Heart left ventricle (tissue), 13 donors: ENCODE data around the gene FRMPD4.

Source experiments
- POLR2A ChIP-seq, 2 donors: fragments of 450-650 bp; IDR thresholded peaks; one replicate each; pipeline ENCODE4 v1.6.1; 2017; ENCODE audit warnings: antibody characterized with exemption in 2 of 2, mild to moderate bottlenecking in 2 of 2, moderate library complexity in 2 of 2
- TF ChIP-seq, protein P1 (sequence below), 12 donors: fragments of 200-600 bp; sonication (generic) in 4 of 12; IDR thresholded peaks; one replicate each; pipeline versions ENCODE4 v1.5.0 to v1.8.0; 2018 to 2022; ENCODE audit warnings: antibody characterized with exemption in 12 of 12, mild to moderate bottlenecking in 5 of 12
- donor health status: ischemic (EF 13 %, LVEDD 7.1; RV severe dilation, severe dysfunction).
- donor health status: DM: no; HTN: yes; CAD: no.
- donor health status: DM: no; HTN: no; CAD: no.
- donor health status: ischemic (EF 25% LVEDD 6.9; RV normal size, moderate dysfunction).
- donor health status: ischemic (EF 25% LVEDD 5.7; RV mildly dilated, moderate dysfunction).
- donor health status: ischemic (EF 35%, LVEDD 5.7; RV mildly dilated, moderate dysfunction).
- donor health status: nonischemic (EF 11% LVEDD 7.7; RV severe dilation, severe dysfunction).
- donor health status: DM: yes; HTN: yes; CAD: no.
- donor health status: PGD.
- donor health status: ischemic (EF 29% LVEDD 5.4; RV normal size, mild dysfunction).
- donor health status: nonischemic (EF 23%, LVEDD 6.1; RV moderate dilation, normal function).

GRCh38 chrX:12249997-12250396, 111.7 kb downstream of the FRMPD4 start:
- TF ChIP-seq, protein P1, sequence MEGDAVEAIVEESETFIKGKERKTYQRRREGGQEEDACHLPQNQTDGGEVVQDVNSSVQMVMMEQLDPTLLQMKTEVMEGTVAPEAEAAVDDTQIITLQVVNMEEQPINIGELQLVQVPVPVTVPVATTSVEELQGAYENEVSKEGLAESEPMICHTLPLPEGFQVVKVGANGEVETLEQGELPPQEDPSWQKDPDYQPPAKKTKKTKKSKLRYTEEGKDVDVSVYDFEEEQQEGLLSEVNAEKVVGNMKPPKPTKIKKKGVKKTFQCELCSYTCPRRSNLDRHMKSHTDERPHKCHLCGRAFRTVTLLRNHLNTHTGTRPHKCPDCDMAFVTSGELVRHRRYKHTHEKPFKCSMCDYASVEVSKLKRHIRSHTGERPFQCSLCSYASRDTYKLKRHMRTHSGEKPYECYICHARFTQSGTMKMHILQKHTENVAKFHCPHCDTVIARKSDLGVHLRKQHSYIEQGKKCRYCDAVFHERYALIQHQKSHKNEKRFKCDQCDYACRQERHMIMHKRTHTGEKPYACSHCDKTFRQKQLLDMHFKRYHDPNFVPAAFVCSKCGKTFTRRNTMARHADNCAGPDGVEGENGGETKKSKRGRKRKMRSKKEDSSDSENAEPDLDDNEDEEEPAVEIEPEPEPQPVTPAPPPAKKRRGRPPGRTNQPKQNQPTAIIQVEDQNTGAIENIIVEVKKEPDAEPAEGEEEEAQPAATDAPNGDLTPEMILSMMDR (IDR thresholded peaks at IDR 0.05), result no peak
- no peak for TF ChIP-seq POLR2A (IDR thresholded peaks at IDR 0.05)
